HCT116 (cell line): ENCODE measurements around the gene PACS2. TPM values are rescaled to one million over a fixed set of nuclear protein-coding genes. Genes with fewer than 3 reads are reported as not detected.

Experiments
- ATAC-seq: fragments of 200-7000 bp; cut with Tn5 transposase; 2 replicates; pipeline ENCODE4 v1.9.1; 2020; ENCODE audit warnings: mild to moderate bottlenecking, moderate library complexity
- BruUV-seq: library from RNA; stranded (reverse); fragments of 400-500 nt; replicated peaks from 2 replicates; lab custom pipeline; 2021; lab: Mats Ljungman, UMichigan
- CTCF ChIA-PET: fragments of 300-600 bp; sonication (Branson Sonifier 250); formaldehyde crosslinking; loops from one replicate; lab custom pipeline; 2021; ENCODE audit warnings: antibody characterized with exemption; lab: Charles Lee
- POLR2A ChIA-PET: fragments of 300-600, 350-600 bp; sonication (Branson Sonifier 250); formaldehyde crosslinking; loops from one replicate; lab custom pipeline; 2021; ENCODE audit warnings: antibody characterized with exemption; lab: Charles Lee
- RAD21 ChIA-PET, 2 experiments: fragments of 300-600 bp; sonication (Branson Sonifier 250); formaldehyde crosslinking; loops; one replicate each; lab custom pipeline; 2023; ENCODE audit warnings: low total read pairs in 2 of 2; ENCODE audit not compliant: uncharacterized antibody in 2 of 2, unreplicated experiment in 2 of 2, low non-redundant PET in 1 of 2; lab: Charles Lee
- DNase-seq: peaks from one replicate; pipeline ENCODE4 v3.0.0-alpha.2; 2010; ENCODE audit warnings: low read depth, low spot score
- H2AFZ ChIP-seq: fragments of 200-600 bp; shearing (Covaris generic), sonication (generic); 2 replicates; pipeline ENCODE4 v1.6.1; 2017; ENCODE audit warnings: low read depth, mixed run types, mixed read lengths, antibody characterized with exemption, low read length; ENCODE audit not compliant: poor library complexity, severe bottlenecking
- H3K27ac ChIP-seq: 2 replicates; pipeline ENCODE4 v1.5.1; 2012; ENCODE audit warnings: low read depth, low read length
- H3K27me3 ChIP-seq: fragments of 200-600 bp; sonication (generic); 2 replicates; pipeline ENCODE4 v1.6.1; 2016; ENCODE audit warnings: mixed run types, low read length, mixed read lengths; ENCODE audit not compliant: insufficient read depth
- H3K36me3 ChIP-seq, 2 experiments: fragments of 200-500 bp in 1 of 2; fragments of 200-600 bp in 1 of 2; sonication (Bioruptor generic) in 1 of 2; sonication (generic) in 1 of 2; 2 replicates each; pipeline versions ENCODE4 v1.5.1 to v1.6.1; 2014 to 2016; ENCODE audit warnings: low read length in 2 of 2, inconsistent platforms in 1 of 2, mixed read lengths in 1 of 2, mixed run types in 1 of 2; ENCODE audit not compliant: insufficient read depth in 2 of 2, control insufficient read depth in 1 of 2
- H3K4me1 ChIP-seq, 2 experiments: fragments of 200-600 bp in 1 of 2; sonication (generic) in 1 of 2; 2 replicates each; pipeline versions ENCODE4 v1.5.1 to v1.6.1; 2012 to 2017; ENCODE audit warnings: low read length in 2 of 2, inconsistent platforms in 1 of 2, mild to moderate bottlenecking in 1 of 2, mixed read lengths in 1 of 2, mixed run types in 1 of 2, moderate library complexity in 1 of 2; ENCODE audit not compliant: insufficient read depth in 2 of 2, control insufficient read depth in 1 of 2
- H3K4me2 ChIP-seq: fragments of 200-600 bp; sonication (generic); 2 replicates; pipeline ENCODE4 v1.6.1; 2017; ENCODE audit warnings: mixed run types, low read length, mixed read lengths
- H3K4me3 ChIP-seq, 2 experiments: fragments of 200-600 bp in 1 of 2; sonication (generic) in 1 of 2; replicated peaks in 1 of 2; 2 replicates each; pipeline ENCODE4 v1.5.1; 2011 to 2016; ENCODE audit warnings: low read length in 2 of 2, control low read depth in 1 of 2, low read depth in 1 of 2, mild to moderate bottlenecking in 1 of 2, mixed read lengths in 1 of 2, mixed run types in 1 of 2
- H3K79me2 ChIP-seq: fragments of 200-600 bp; sonication (generic); 2 replicates; pipeline ENCODE4 v1.6.1; 2017; ENCODE audit warnings: mild to moderate bottlenecking, mixed run types, low read length, moderate library complexity, mixed read lengths; ENCODE audit not compliant: insufficient read depth
- H3K9ac ChIP-seq: fragments of 200-600 bp; sonication (generic); 2 replicates; pipeline ENCODE4 v1.6.1; 2016; ENCODE audit warnings: low read length, mixed read lengths
- H3K9me2 ChIP-seq: fragments of 200-600 bp; sonication (generic), shearing (Covaris generic); 2 replicates; pipeline ENCODE4 v1.6.1; 2017; ENCODE audit warnings: mixed run types, mild to moderate bottlenecking, moderate library complexity; ENCODE audit not compliant: insufficient read depth
- H3K9me3 ChIP-seq, 2 experiments: fragments of 200-500 bp in 1 of 2; fragments of 200-600 bp in 1 of 2; sonication (Bioruptor generic) in 1 of 2; sonication (generic) in 1 of 2; 2 replicates each; pipeline ENCODE4 v1.6.1; 2014 to 2017; ENCODE audit warnings: low read length in 2 of 2, mixed read lengths in 2 of 2, inconsistent platforms in 1 of 2, low read depth in 1 of 2, mild to moderate bottlenecking in 1 of 2, mixed run types in 1 of 2, moderate library complexity in 1 of 2; ENCODE audit not compliant: control insufficient read depth in 1 of 2, insufficient read depth in 1 of 2
- H4K20me1 ChIP-seq: fragments of 200-600 bp; sonication (generic), shearing (Covaris generic); 2 replicates; pipeline ENCODE4 v1.6.1; 2017; ENCODE audit warnings: mixed run types, mild to moderate bottlenecking, moderate library complexity; ENCODE audit not compliant: insufficient read depth
- CBX3 ChIP-seq: IDR thresholded peaks from 2 replicates; pipeline ENCODE4 v1.6.1; 2012; ENCODE audit warnings: low read depth
- EZH2 ChIP-seq: fragments of 200-600 bp; sonication (generic); IDR thresholded peaks from 2 replicates; pipeline ENCODE4 v1.6.1; 2017; ENCODE audit warnings: antibody characterized with exemption, mixed run types
- POLR2AphosphoS5 ChIP-seq: IDR thresholded peaks from 2 replicates; pipeline ENCODE4 v1.6.1; 2011; ENCODE audit warnings: mild to moderate bottlenecking, low read depth, low read length, moderate library complexity
- SP1 ChIP-seq: IDR thresholded peaks from 2 replicates; pipeline ENCODE4 v1.6.1; 2012; ENCODE audit warnings: low read depth
- intact Hi-C: fragments of 100-400 bp; cut with micrococcal nuclease; formaldehyde crosslinking; loops from 2 replicates; pipeline ENCODE4 v1.10.0; 2022
- total RNA-seq: library from RNA; stranded (reverse); gene quantifications from one replicate; pipeline ENCODE4 v1.2.1, GENCODE V29; 2021; ENCODE audit not compliant: unreplicated experiment
- TF ChIP-seq, protein P1 (sequence below): IDR thresholded peaks from 2 replicates; pipeline ENCODE4 v1.6.1; 2012

Gene PACS2
- total RNA-seq, 1 experiment from 2014 or later, result 75.5 TPM

DNA sequence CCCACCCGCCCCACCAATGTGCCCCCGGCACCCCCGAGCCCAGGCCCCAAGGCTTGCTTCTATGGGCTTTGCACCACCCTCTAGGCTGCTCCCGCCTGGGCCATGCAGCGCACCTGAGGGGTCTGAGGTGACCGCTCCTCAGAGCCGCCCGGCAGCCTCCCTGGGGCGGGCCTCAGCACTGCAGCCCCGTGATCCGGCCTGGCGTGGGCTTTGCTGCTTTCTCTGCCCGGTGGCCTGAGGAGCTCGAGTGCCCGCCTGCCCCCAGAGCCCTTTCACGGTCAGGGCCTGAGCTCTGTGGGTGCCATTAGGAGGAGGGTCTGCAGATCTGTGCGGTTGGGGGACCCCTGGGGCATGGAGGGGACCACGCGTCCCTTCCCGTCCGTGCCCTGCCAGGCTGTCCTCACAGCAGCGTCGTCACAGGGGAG lies 111.3 kb downstream of the PACS2 start:
- H3K36me3 ChIP-seq, result peaks cover 4 to 21% of the 10 kb centered on the region in 2 experiments; a peak in 3 of 4 replicates
- TF ChIP-seq POLR2AphosphoS5, result no peak
- TF ChIP-seq, protein P1, sequence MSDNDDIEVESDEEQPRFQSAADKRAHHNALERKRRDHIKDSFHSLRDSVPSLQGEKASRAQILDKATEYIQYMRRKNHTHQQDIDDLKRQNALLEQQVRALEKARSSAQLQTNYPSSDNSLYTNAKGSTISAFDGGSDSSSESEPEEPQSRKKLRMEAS, result no peak
- BruUV-seq, result no TSS peak
- peaks cover 94% of the 10 kb centered on the region for H3K79me2 ChIP-seq
- H3K4me2 ChIP-seq, result no peak overlapping the region
- no peaks in the 10 kb centered on the region for H3K9me2 ChIP-seq
- H4K20me1 ChIP-seq, result peaks cover 10% of the 10 kb centered on the region
- H3K4me3 ChIP-seq, result no peak overlapping the region
- ATAC-seq, result no peak
- no peak overlapping the region for H3K27ac ChIP-seq
- RAD21 ChIA-PET, result no interaction called here
- POLR2A ChIA-PET, result no interaction called here
- DNase-seq, result no peak
- H3K27me3 ChIP-seq, result no peaks in the 10 kb centered on the region
- CTCF ChIA-PET, result no interaction called here
- H2AFZ ChIP-seq, result no peak overlapping the region
- intact Hi-C loops, result no loop called here
- no peaks in the 10 kb centered on the region for H3K9me3 ChIP-seq
- no peak overlapping the region for H3K9ac ChIP-seq
- H3K4me1 ChIP-seq, result peaks cover 20 to 40% of the 10 kb centered on the region in 2 experiments

DNA sequence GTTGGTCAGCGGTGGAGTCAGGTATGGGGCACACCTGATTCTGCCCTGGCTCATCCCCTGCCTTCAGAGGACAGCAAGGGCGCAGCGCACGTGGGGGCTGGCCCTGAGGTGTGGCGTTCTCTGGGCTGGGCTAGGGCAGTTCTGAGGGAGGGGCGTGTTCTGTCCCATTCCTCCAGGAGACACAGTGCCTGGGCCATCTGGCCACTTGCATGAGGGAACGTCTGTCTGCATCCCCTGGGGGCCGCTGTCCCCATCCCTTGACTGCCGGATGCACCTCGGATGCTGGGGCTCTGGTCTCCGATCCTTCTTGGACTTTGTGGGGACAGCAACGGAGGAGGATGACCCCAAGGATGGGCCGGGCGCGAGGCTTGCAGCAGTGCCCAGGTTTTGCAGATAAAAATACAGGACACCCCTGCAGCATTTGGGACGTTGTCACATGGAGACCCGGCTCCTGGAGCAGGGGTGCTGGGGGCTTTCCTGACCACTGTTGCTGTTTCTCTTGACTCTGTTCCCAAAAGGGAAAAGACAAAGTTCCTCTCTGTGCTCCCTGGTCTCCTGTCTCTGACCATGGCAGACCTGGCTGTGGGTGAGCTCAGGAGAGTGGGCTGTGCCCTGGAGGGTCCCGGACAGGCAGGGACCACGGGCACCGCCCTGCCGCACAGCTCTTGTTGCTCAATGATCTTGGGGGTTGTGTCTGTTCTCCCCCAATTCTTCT lies 112.0 kb downstream of the PACS2 start:
- H3K4me1 ChIP-seq, result peaks cover 20 to 40% of the 10 kb centered on the region in 2 experiments
- ChIA-PET POLR2A (no interaction called here), CTCF (no interaction called here), RAD21 (no interaction called here)
- H3K79me2 ChIP-seq, result peaks cover 94% of the 10 kb centered on the region
- no peak overlapping the region for H3K9ac ChIP-seq
- BruUV-seq, result no TSS peak
- intact Hi-C loops, result no loop called here
- peaks cover 16% of the 10 kb centered on the region for H4K20me1 ChIP-seq
- DNase-seq, result no peak
- no peak overlapping the region for H3K4me3 ChIP-seq
- H3K36me3 ChIP-seq, result peaks cover 4 to 16% of the 10 kb centered on the region in 2 experiments; a peak in 3 of 4 replicates
- no peaks in the 10 kb centered on the region for H3K9me2 ChIP-seq
- no peak for ATAC-seq
- H3K27me3 ChIP-seq, result no peaks in the 10 kb centered on the region
- no peak overlapping the region for H3K4me2 ChIP-seq
- H2AFZ ChIP-seq, result no peak overlapping the region
- TF ChIP-seq, protein P1, result no peak
- TF ChIP-seq EZH2 (no peak), CBX3 (no peak), SP1 (no peak)
- TF ChIP-seq, all 23 proteins: peak for 0
- Histone ChIP-seq H3K9me3 (no peaks in the 10 kb centered on the region), H3K27ac (no peak overlapping the region)
